Body of pancreas (tissue), 4 donors: ENCODE measurements around the gene JAKMIP2. TPM values are rescaled to one million over a fixed set of nuclear protein-coding genes. Genes with fewer than 3 reads are reported as not detected.

Source experiments
- ATAC-seq: fragments of 150-250 bp; one replicate; pipeline ENCODE4 v1.9.1; 2016
- DNase-seq, 4 donors: peaks; one replicate each; pipeline ENCODE4 v3.0.0-alpha.2; 2019
- H3K27ac ChIP-seq, 4 donors: fragments of 200-600 bp; sonication (generic); 1 replicate in 3 of 4; 2 replicates in 1 of 4; pipeline versions ENCODE4 v1.5.1 to v1.6.1; 2016 to 2019; ENCODE audit warnings: mild to moderate bottlenecking in 1 of 4, mixed read lengths in 1 of 4, moderate library complexity in 1 of 4
- H3K27me3 ChIP-seq, 2 donors: fragments of 200-600 bp; sonication (generic); one replicate each; pipeline ENCODE4 v1.6.0; 2016; ENCODE audit warnings: mild to moderate bottlenecking in 1 of 2
- H3K36me3 ChIP-seq, 2 donors: fragments of 200-600 bp; sonication (generic); replicated peaks in 1 of 2; 2 replicates each; pipeline ENCODE4 v1.5.1; 2016; ENCODE audit warnings: low read depth in 2 of 2; ENCODE audit not compliant: insufficient read depth in 1 of 2
- H3K4me1 ChIP-seq: fragments of 200-600 bp; sonication (generic); one replicate; pipeline ENCODE4 v1.6.0; 2016
- H3K4me3 ChIP-seq, 2 donors: fragments of 200-600 bp; sonication (generic); 1 replicate in 1 of 2; 2 replicates in 1 of 2; pipeline ENCODE4 v1.5.1; 2016 to 2019
- H3K9me3 ChIP-seq, 3 donors: fragments of 200-600 bp; sonication (generic); 1 replicate in 2 of 3; 2 replicates in 1 of 3; pipeline ENCODE4 v1.5.1; 2016
- POLR2A ChIP-seq, 3 donors: fragments of 450-650 bp; IDR thresholded peaks; one replicate each; pipeline ENCODE4 v1.6.1; 2016; ENCODE audit warnings: antibody characterized with exemption in 3 of 3, mild to moderate bottlenecking in 2 of 3
- WGBS, 2 donors: methylation state at CpG; one replicate each; pipeline ENCODE4 v1.1.5; 2017; 5-methylcytosine and 5-hydroxymethylcytosine counted together
- intact Hi-C: fragments of 100-400 bp; cut with DNase I; formaldehyde crosslinking; loops from one replicate; pipeline ENCODE4 v1.15.1; 2023
- total RNA-seq, 2 donors: library from RNA; depleted of rRNA; stranded (reverse); fragments of >200 nt; gene quantifications; one replicate each; pipeline ENCODE4 v1.1.0, GENCODE V29; 2016
- TF ChIP-seq, protein P1 (sequence below), 7 experiments: fragments of 450-650 bp in 4 of 7; fragments of 200-600 bp in 3 of 7; sonication (generic) in 3 of 7; IDR thresholded peaks; one replicate each; pipeline ENCODE4 v1.5.1; 2016 to 2019; ENCODE audit warnings: antibody characterized with exemption in 7 of 7

The JAKMIP2 gene
- total RNA-seq, 2 donors from 2014 or later, result 0.78 to 1.3 TPM

DNA sequence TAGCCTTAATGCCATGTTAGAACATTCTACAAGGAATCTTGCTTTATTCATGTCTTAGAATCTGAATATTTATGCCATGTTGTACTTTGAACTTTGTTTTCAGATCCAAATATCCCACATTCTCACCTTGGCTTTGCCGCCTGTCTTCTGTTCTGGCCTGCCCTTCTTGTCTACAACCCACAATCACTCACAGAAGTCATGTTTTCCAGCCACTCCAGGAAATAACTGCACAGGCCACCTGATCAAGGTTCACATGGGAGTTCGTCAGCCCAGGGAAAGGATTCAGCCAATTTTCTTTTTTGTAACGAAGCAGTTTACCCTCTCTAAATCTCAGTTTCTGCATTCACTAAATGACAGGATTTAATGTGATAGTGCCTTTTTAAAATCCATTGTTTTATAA lies 70.5 kb downstream of the JAKMIP2 start:
- Histone ChIP-seq H3K27ac (no peak overlapping the region), H3K36me3 (no peaks in the 10 kb centered on the region), H3K4me3 (no peak overlapping the region), H3K27me3 (no peaks in the 10 kb centered on the region), H3K9me3 (no peaks in the 10 kb centered on the region), H3K4me1 (peaks cover 5% of the 10 kb centered on the region)
- WGBS, 2 donors, result 38 to 50% methylated on average over 3 of the region's 3 CpGs
- DNase-seq (peak in 2 of 4 donors; percentile 9 to 18), ATAC-seq (peak; percentile 38)
- TF ChIP-seq POLR2A (IDR thresholded peaks at IDR 0.05), result no peak
- TF ChIP-seq, protein P1, sequence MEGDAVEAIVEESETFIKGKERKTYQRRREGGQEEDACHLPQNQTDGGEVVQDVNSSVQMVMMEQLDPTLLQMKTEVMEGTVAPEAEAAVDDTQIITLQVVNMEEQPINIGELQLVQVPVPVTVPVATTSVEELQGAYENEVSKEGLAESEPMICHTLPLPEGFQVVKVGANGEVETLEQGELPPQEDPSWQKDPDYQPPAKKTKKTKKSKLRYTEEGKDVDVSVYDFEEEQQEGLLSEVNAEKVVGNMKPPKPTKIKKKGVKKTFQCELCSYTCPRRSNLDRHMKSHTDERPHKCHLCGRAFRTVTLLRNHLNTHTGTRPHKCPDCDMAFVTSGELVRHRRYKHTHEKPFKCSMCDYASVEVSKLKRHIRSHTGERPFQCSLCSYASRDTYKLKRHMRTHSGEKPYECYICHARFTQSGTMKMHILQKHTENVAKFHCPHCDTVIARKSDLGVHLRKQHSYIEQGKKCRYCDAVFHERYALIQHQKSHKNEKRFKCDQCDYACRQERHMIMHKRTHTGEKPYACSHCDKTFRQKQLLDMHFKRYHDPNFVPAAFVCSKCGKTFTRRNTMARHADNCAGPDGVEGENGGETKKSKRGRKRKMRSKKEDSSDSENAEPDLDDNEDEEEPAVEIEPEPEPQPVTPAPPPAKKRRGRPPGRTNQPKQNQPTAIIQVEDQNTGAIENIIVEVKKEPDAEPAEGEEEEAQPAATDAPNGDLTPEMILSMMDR (IDR thresholded peaks at IDR 0.05), result no peak
- intact Hi-C loops, result no loop called here

DNA sequence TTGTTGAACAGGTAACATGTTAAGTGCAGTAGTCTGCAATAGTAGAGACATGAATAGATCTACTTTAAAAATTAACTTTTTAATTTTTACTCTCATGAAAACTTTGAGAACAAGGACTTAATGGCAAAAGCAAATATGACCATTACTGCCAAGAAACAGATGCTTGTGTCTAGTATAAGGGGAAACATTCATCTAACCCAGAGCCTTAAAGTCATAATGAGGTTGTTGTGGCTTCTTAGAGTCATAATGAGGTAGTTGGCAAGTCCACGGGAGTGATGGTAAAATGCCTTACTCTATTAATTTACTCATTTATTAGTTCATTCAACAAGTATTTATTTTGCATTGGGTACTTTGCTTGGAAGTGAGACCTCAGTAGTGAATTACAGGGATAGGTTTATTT lies 71.5 kb downstream of the JAKMIP2 start:
- no peaks in the 10 kb centered on the region for H3K27me3 ChIP-seq
- H3K9me3 ChIP-seq, result no peaks in the 10 kb centered on the region
- no peak overlapping the region for H3K27ac ChIP-seq
- no peak for ATAC-seq
- 79 to 93% methylated on average over 1 of the region's 1 CpG for WGBS, 2 donors
- DNase-seq, result no peak
- no peak for TF ChIP-seq POLR2A (IDR thresholded peaks at IDR 0.05)
- TF ChIP-seq, protein P1 (IDR thresholded peaks at IDR 0.05), result no peak
- H3K4me3 ChIP-seq, result no peak overlapping the region
- H3K4me1 ChIP-seq, result peaks cover 5% of the 10 kb centered on the region
- no peaks in the 10 kb centered on the region for H3K36me3 ChIP-seq
- intact Hi-C loops, result no loop called here

DNA sequence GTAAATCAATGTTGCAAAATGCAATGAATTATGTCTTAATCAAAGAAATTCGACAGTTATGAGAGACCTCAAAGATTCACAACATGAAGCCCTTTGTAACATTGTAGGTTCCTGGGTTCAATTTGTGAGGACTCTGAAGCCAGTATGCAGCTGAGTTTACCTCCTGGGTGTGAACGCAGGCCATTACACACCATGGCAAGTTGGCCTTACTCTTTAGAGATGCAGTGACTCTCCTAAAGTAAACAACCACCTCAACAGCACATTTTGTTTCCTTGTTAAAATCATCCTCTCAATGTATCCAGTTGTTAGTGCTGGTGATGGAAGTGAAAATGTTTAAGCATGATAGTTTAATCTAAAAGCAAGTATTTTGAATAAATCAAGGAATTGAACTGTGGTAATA lies 73.8 kb downstream of the JAKMIP2 start:
- H3K27me3 ChIP-seq, result no peaks in the 10 kb centered on the region
- H3K27ac ChIP-seq, result no peak overlapping the region
- ATAC-seq (no peak), DNase-seq (no peak)
- H3K36me3 ChIP-seq, result no peaks in the 10 kb centered on the region
- no peak overlapping the region for H3K4me3 ChIP-seq
- H3K9me3 ChIP-seq, result no peaks in the 10 kb centered on the region
- TF ChIP-seq, protein P1 (IDR thresholded peaks at IDR 0.05), result no peak
- no peak for TF ChIP-seq POLR2A (IDR thresholded peaks at IDR 0.05)
- WGBS, 2 donors, result 55 to 73% methylated on average over 2 of the region's 2 CpGs
- H3K4me1 ChIP-seq, result peaks cover 5% of the 10 kb centered on the region
- intact Hi-C loops, result no loop called here

DNA sequence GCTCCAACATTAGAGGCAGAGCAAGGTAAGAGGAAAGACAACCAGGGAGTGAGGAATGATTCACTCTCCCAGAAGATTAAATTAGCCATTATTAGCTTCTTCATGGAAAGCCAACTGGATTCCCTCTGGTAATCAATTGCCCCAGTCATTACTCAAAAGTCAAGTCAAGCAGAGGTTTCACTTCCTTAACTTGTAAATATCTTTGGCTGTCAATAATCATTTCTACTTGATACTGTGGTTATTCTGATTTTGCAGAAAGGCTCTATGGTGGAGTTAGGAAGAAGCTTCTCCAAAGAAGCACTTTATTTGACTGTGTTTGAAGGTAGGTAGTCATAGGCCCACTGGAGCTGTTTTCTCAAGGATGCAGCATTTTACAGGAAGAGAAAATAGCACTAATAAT lies 78.0 kb downstream of the JAKMIP2 start:
- Histone ChIP-seq H3K36me3 (no peaks in the 10 kb centered on the region), H3K4me3 (no peak overlapping the region), H3K9me3 (no peaks in the 10 kb centered on the region), H3K4me1 (no peaks in the 10 kb centered on the region), H3K27ac (no peak overlapping the region), H3K27me3 (no peaks in the 10 kb centered on the region)
- TF ChIP-seq, protein P1 (IDR thresholded peaks at IDR 0.05), result no peak
- TF ChIP-seq POLR2A (IDR thresholded peaks at IDR 0.05), result no peak
- intact Hi-C loops, result no loop called here
- ATAC-seq, result no peak
- DNase-seq, result no peak

DNA sequence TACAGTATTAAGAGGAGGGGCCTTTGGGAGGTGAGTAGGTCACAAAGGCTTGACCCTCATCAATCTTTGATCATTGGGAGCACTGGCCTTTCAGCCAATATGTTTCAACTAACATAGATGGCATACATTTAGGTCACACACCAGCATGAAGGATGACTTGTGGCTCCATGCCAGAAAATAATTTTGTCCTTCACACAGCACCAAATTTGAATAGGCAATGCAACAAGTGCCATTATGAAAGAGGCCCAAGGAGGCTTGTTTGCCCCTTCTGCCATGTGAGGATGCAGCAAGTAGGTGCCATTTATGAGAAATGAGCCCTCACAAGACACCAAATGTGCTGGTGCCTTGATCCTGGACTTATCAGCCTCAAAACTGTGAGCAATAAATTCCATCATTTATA lies 81.1 kb downstream of the JAKMIP2 start:
- Histone ChIP-seq H3K4me3 (no peak overlapping the region), H3K27ac (no peak overlapping the region), H3K36me3 (no peaks in the 10 kb centered on the region), H3K27me3 (no peaks in the 10 kb centered on the region), H3K9me3 (no peaks in the 10 kb centered on the region), H3K4me1 (no peaks in the 10 kb centered on the region)
- DNase-seq (no peak), ATAC-seq (no peak)
- intact Hi-C loops, result no loop called here
- no peak for TF ChIP-seq POLR2A (IDR thresholded peaks at IDR 0.05)
- TF ChIP-seq, protein P1 (IDR thresholded peaks at IDR 0.05), result no peak
